CD1c-positive myeloid dendritic cell (primary cell): ENCODE data around the gene SLC25A13.
"Not testable (repeated sequence)": the region's sequence is repeated elsewhere in the genome, so short reads cannot be mapped to it uniquely, and the experiment has no call there.

Experiments used
- DNase-seq: peaks from one replicate; pipeline ENCODE4 v3.0.0-alpha.2; 2016; ENCODE audit errors: extremely low spot score

The SLC25A13 gene

GRCh38 chr7:96157856-96158255 lies 164.0 kb downstream of the SLC25A13 start:
- no peak for DNase-seq

- not testable (repeated sequence) for DNase-seq
These were observed 167.4 kb downstream of the SLC25A13 start for GRCh38 chr7:96154506-96154905.

- no peak for DNase-seq
These were observed 169.2 kb downstream of the SLC25A13 start for GRCh38 chr7:96152706-96153105.

GRCh38 chr7:96151889-96152288 lies 170.0 kb downstream of the SLC25A13 start:
- no peak for DNase-seq

GRCh38 chr7:96144260-96144526 lies 177.7 kb downstream of the SLC25A13 start:
- no peak for DNase-seq

- no peak for DNase-seq
These were observed 178.2 kb downstream of the SLC25A13 start for GRCh38 chr7:96143495-96144259.

- no peak for DNase-seq
These were observed 185.2 kb downstream of the SLC25A13 start for GRCh38 chr7:96136600-96137239.

- no peak for DNase-seq
These were observed 186.7 kb downstream of the SLC25A13 start for GRCh38 chr7:96135241-96135640.

GRCh38 chr7:96131525-96131924 lies 190.4 kb downstream of the SLC25A13 start:
- no peak for DNase-seq

- no peak for DNase-seq
These were observed 194.2 kb downstream of the SLC25A13 start for GRCh38 chr7:96127746-96128145.

- no peak for DNase-seq
These were observed 195.5 kb downstream of the SLC25A13 start for GRCh38 chr7:96126382-96126781.

GRCh38 chr7:96122746-96123145 lies 199.2 kb downstream of the SLC25A13 start:
- DNase-seq = no peak

- no peak for DNase-seq
These were observed 200.1 kb downstream of the SLC25A13 start for GRCh38 chr7:96121752-96122151.

- no peak for DNase-seq
These were observed 201.3 kb downstream of the SLC25A13 start for GRCh38 chr7:96120445-96121225.

GRCh38 chr7:96118449-96119001 lies 203.4 kb downstream of the SLC25A13 start:
- DNase-seq = no peak

GRCh38 chr7:96116173-96116572 lies 205.7 kb downstream of the SLC25A13 start:
- no peak for DNase-seq

- no peak for DNase-seq
These were observed 207.7 kb downstream of the SLC25A13 start for GRCh38 chr7:96114190-96114589.

GRCh38 chr7:96111405-96111804 lies 210.5 kb downstream of the SLC25A13 start:
- no peak for DNase-seq

GRCh38 chr7:96104984-96105383 lies 216.9 kb downstream of the SLC25A13 start:
- no peak for DNase-seq

GRCh38 chr7:96102096-96102811 lies 219.6 kb downstream of the SLC25A13 start:
- DNase-seq = no peak

- no peak for DNase-seq
These were observed 221.2 kb downstream of the SLC25A13 start for GRCh38 chr7:96100737-96101136.

GRCh38 chr7:96097835-96098234 lies 224.1 kb downstream of the SLC25A13 start:
- DNase-seq = no peak
